ENCODE measurements around the gene POU1F1.
"Not testable (repeated sequence)": the region's sequence is repeated elsewhere in the genome, so short reads cannot be mapped to it uniquely, and the experiment has no call there.

Gene POU1F1, protein sequence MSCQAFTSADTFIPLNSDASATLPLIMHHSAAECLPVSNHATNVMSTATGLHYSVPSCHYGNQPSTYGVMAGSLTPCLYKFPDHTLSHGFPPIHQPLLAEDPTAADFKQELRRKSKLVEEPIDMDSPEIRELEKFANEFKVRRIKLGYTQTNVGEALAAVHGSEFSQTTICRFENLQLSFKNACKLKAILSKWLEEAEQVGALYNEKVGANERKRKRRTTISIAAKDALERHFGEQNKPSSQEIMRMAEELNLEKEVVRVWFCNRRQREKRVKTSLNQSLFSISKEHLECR

GRCh38 chr3:87276484-87276883 is at the start of gene POU1F1:
Gene POU1F1 (minus strand): TSS chr3:87276584. CDS start chr3:87276462, 122 bp downstream.
- no peak for DNase-seq (ENCODE audit: low read depth)

GRCh38 chr3:87324609-87325008 is 48.2 kb upstream of the POU1F1 start:
- no peak for DNase-seq (ENCODE audit: low read depth)

DNA sequence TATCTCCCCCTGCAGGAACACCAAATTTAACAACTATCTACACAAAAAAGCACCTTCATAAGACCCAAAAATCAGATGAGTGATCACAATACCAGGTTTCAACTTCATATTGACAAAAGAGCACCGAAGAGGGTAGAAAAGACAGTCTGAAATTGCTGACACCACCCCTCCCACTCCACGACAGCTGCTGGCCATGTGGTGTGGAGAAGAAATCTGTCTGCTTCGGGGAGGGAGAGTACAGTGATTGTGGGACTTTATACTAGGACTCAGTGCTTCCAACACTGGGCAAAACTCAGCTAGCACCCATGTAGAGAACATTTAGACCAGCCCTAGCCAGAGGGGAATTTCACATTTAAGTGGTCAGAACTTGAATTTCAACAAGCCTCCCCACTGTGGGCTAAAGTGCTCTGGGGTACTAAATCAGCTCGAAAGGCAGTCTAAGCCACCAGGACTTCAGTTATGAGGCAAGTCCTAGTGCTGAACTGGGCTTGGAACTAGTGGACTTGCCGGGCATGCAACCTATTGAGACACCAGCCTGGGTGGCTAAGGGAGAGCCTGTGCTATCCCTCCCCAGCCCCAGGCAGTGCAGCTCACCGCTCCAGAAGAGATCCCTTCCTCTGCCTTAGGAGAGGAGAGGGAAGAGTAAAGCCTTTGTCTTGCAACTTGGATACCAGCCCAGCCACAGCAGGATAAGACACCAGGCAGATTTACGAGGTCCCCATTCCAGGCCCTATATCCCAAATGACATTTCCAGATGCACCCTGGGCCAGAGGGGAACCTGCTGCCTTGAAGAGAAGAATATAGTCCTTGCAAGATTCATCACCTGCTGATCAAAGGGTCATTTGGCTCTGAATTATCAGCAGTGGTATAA is 44.6 kb upstream of the POU1F1 start:
- no peak for DNase-seq (ENCODE audit: low read depth)

DNA sequence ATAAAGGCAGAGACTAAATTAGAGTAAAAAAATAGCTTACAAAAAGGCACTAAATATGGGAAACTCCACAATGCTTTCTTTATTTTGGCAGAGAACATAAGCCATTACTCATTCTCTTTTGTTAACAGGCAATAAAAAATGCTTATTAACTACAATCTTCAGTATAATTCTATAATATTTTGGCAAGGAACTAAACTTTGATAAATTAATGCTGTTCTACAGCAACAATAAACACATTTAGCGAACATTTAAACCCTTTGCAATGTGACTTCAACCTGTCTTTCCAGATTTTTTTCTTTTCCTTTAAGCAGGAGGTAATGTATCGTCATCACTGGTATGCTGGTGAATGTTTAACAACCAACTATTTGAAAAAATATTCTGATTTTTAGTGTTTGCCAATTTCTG is 42.2 kb upstream of the POU1F1 start:
- DNase-seq (ENCODE audit: low read depth): no peak

- DNase-seq (ENCODE audit: low read depth): no peak
These were observed 41.4 kb upstream of the POU1F1 start for GRCh38 chr3:87317779-87318178.

DNA sequence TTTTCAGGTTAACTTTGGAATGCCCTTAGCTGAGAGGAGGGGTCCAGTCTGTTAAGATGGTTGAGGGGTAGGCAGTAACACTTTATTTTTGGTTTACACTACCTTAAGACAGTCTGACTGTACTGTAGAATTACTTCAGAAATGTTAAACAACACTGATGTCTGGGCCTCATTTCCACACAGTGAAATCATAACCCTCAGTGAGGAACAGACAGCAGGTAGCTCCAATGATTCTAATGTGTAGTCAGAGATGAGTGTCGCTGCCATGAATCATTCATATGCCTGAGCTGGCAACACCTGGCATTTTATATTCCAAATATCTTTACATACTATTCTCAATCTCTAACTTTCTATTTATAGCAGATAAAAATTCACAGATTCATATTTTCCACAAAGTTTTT is 37.3 kb upstream of the POU1F1 start:
- no peak for DNase-seq (ENCODE audit: low read depth)

DNA sequence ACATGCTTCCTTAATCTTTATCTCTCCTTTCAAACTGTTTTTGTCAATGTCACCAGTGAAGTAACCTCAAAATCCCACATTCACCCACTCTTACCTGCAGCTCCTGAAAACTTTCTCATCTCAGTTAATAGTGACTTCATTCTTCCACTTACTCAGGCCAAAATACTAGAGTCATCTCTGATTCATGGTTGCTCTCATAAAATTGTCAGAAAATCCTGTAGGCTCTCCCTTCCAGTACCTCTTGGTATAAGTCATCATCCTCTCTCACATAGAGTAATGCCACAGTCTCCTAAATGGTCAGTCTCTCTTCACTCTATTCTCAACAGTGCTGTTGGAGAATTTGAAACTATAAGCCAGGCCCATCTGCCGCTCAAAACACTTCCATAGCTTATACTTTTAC is 34.9 kb upstream of the POU1F1 start:
- no peak for DNase-seq (ENCODE audit: low read depth)

GRCh38 chr3:87309601-87310000 is 33.2 kb upstream of the POU1F1 start:
- DNase-seq (ENCODE audit: low read depth): no peak

- DNase-seq (ENCODE audit: low read depth): no peak
These were observed 31.4 kb upstream of the POU1F1 start for GRCh38 chr3:87307805-87308204.

- no peak for DNase-seq (ENCODE audit: low read depth)
These were observed 29.1 kb upstream of the POU1F1 start for GRCh38 chr3:87305517-87305916.

DNA sequence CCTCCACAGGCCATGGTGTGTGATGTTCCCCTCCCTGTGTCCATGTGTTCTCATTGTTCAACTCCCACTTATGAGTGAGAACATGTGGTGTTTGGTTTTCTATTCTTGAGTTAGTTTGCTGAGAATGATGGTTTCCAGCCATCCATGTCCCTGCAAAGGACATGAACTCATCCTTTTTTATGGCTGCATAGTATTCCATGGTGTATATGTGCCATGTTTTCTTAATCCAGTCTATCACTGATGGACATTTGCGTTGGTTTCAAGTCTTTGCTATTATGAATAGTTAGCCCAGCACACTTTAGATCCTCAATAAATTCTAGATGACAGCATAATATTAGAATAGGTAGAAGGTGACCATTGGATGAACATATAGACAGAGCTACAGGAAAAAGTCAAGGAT is 28.6 kb upstream of the POU1F1 start:
- not testable (repeated sequence) for DNase-seq (ENCODE audit: low read depth)

DNA sequence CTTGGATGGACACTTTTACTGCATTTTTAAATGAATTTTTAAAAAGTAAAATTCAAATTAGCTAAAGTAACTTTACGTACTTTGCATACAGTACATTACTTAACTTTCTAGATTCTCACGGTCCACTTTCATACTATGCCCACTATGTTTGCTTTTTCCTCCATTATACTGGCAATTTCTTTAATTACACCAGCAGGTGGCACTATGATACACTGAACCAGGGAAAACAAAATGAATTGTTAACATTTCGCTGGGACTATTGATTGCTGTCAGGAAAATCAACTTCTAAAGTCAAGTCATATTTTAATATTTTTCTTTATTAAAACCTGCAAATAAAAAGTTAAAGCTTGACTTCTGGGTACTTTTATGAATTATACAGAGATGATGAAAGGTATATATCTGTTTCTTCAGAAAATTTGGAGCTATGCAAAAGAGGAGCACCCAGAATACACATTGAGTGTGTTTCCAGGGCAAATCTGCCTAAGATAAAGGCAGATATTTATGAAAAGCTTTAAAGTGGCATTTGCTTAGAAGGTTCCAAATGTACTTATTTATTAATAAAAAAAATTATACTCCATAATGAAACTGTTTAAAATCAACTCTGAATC is 21.8 kb upstream of the POU1F1 start:
- no peak for DNase-seq (ENCODE audit: low read depth)

- DNase-seq (ENCODE audit: low read depth): no peak
These were observed 12.1 kb upstream of the POU1F1 start for GRCh38 chr3:87288446-87288845.

- no peak for DNase-seq (ENCODE audit: low read depth)
These were observed 10.6 kb upstream of the POU1F1 start for GRCh38 chr3:87287011-87287410.

GRCh38 chr3:87272718-87273341 is 3.6 kb downstream of the POU1F1 start:
- DNase-seq (ENCODE audit: low read depth): no peak

- DNase-seq (ENCODE audit: low read depth): no peak
These were observed 5.3 kb downstream of the POU1F1 start for GRCh38 chr3:87270908-87271700.

DNA sequence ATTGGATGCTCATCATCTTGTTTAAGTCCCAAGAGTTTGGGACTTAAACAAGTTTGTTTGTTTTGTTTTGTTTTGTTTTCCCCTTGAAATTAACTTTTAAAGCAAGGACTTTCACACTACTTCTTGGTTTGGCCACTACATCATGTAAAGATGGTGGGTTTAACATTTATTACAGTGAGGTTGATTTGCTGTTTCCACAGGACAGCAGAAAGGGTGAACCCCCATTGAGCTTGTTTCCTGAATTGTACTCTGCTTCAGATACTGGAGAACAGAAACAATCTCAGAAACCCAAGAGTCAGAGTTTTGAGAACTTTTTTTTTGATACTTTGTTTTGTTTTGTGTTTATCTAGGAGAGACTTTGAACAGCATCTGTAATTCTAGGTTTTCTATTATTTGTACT is 6.7 kb downstream of the POU1F1 start:
- DNase-seq (ENCODE audit: low read depth): no peak

DNA sequence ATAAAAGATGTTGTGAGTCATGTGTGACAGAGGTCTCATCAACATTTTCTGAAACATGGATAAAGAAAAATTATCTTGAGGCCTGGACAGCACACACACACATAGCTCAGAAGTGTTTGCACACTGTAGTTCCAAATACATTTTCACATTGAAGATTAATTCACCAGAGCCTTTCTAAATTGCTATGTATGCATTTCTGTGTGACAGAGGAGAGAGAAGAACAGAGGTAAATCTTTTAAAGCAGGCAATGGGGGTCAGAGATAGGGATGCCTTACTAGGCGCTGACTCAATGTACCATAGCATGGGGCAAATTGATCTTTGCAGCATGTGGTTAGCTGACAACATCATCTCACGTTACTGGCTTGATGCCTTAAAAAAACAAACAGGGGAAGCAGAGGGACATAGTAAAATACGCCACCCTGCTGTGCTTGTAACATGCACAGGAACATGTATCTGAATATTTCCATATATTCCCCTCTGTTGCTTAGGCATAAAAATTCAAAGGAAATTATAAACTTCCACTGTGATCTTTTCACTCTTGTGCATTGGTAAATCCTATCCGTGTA is 7.7 kb downstream of the POU1F1 start:
- DNase-seq (ENCODE audit: low read depth): no peak

- no peak for DNase-seq (ENCODE audit: low read depth)
These were observed 8.3 kb downstream of the POU1F1 start for GRCh38 chr3:87267953-87268645.

- no peak for DNase-seq (ENCODE audit: low read depth)
These were observed 14.5 kb downstream of the POU1F1 start for GRCh38 chr3:87261925-87262324.

- no peak for DNase-seq (ENCODE audit: low read depth)
These were observed 16.1 kb downstream of the POU1F1 start for GRCh38 chr3:87260270-87260669.

All from stimulated activated CD8-positive, alpha-beta memory T cell treated with anti-CD3 and anti-CD28 coated beads, Interleukin-15, amount 100 ng/mL, for 24 hours (primary cell).